ENCODE data around the gene FOLR1.

DNA sequence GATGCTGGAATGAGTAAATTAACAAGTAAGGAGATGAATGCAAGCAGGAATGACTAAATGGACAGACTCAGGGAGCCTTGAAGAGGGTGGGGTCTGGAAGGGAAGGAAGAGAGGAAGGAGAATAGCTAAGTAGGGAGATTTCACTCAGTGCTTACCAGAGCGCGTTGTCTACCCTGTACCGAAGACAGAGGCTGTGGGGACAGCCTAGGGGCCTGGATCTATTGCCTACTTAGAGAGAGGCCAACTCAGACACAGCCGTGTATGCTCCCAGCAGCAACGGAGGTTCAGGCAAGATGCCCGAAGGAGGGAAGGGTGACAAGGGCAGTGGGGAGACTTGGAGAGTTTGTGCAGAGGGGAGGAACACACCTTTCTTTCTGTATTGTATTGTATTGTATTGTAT lies 24.7 kb downstream of the FOLR1 start, which contains the start of gene FOLR2:
- TF ChIP-seq POLR2AphosphoS5 (IDR thresholded peaks at IDR 0.05; ENCODE audit: low read length) (no peak), SMAD1 (IDR thresholded peaks at IDR 0.05; ENCODE audit: low read depth, partially characterized antibody) (no peak), CTCF (IDR thresholded peaks at IDR 0.05 in 2 of 3, conservative IDR thresholded peaks at IDR 0.05 in 1 of 3; ENCODE audit: control insufficient read depth in 2 of 3, extremely low read depth in 1 of 3, insufficient read depth in 1 of 3, low read depth in 3 of 3, low read length in 3 of 3) (no peak), ZNF384 (IDR thresholded peaks at IDR 0.05; ENCODE audit: borderline replicate concordance, low read depth, low read length) (no peak), SUZ12 (IDR thresholded peaks at IDR 0.05; ENCODE audit: unreplicated experiment) (no peak), POLR2A (IDR thresholded peaks at IDR 0.05; ENCODE audit: low read depth, low read length) (no peak), SREBF2 (IDR thresholded peaks at IDR 0.05; ENCODE audit: low read length) (no peak), TCF7 (IDR thresholded peaks at IDR 0.05; ENCODE audit: borderline replicate concordance) (no peak), TAF1 (IDR thresholded peaks at IDR 0.05; ENCODE audit: borderline replicate concordance, low read depth, low read length) (no peak), JUND (IDR thresholded peaks at IDR 0.05; ENCODE audit: low read depth, low read length) (no peak), REST (IDR thresholded peaks at IDR 0.05; ENCODE audit: low read depth, low read length) (no peak), CBX5 (IDR thresholded peaks at IDR 0.05; ENCODE audit: low read depth) (no peak)
- TF ChIP-seq, protein P1, sequence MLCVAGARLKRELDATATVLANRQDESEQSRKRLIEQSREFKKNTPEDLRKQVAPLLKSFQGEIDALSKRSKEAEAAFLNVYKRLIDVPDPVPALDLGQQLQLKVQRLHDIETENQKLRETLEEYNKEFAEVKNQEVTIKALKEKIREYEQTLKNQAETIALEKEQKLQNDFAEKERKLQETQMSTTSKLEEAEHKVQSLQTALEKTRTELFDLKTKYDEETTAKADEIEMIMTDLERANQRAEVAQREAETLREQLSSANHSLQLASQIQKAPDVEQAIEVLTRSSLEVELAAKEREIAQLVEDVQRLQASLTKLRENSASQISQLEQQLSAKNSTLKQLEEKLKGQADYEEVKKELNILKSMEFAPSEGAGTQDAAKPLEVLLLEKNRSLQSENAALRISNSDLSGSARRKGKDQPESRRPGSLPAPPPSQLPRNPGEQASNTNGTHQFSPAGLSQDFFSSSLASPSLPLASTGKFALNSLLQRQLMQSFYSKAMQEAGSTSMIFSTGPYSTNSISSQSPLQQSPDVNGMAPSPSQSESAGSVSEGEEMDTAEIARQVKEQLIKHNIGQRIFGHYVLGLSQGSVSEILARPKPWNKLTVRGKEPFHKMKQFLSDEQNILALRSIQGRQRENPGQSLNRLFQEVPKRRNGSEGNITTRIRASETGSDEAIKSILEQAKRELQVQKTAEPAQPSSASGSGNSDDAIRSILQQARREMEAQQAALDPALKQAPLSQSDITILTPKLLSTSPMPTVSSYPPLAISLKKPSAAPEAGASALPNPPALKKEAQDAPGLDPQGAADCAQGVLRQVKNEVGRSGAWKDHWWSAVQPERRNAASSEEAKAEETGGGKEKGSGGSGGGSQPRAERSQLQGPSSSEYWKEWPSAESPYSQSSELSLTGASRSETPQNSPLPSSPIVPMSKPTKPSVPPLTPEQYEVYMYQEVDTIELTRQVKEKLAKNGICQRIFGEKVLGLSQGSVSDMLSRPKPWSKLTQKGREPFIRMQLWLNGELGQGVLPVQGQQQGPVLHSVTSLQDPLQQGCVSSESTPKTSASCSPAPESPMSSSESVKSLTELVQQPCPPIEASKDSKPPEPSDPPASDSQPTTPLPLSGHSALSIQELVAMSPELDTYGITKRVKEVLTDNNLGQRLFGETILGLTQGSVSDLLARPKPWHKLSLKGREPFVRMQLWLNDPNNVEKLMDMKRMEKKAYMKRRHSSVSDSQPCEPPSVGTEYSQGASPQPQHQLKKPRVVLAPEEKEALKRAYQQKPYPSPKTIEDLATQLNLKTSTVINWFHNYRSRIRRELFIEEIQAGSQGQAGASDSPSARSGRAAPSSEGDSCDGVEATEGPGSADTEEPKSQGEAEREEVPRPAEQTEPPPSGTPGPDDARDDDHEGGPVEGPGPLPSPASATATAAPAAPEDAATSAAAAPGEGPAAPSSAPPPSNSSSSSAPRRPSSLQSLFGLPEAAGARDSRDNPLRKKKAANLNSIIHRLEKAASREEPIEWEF (IDR thresholded peaks at IDR 0.05; ENCODE audit: insufficient replicate concordance, low read depth, low read length), result no peak
